ENCODE results near the gene CD70. TPM values are rescaled to one million over a fixed set of nuclear protein-coding genes. Genes with fewer than 3 reads are reported as not detected.
"Not testable (repeated sequence)": the region's sequence is repeated elsewhere in the genome, so short reads cannot be mapped to it uniquely, and the experiment has no call there.

Gene CD70
- total RNA-seq, 1 experiment from 2014 or later = 22.7 TPM

- DNase-seq (ENCODE audit: low spot score) = not testable (repeated sequence)
These were observed 6.7 kb upstream of the CD70 start for GRCh38 chr19:6597471-6598253.

- DNase-seq (ENCODE audit: low spot score) = no peak
These were observed 5.7 kb upstream of the CD70 start for GRCh38 chr19:6596621-6597020.

- no peak for DNase-seq (ENCODE audit: low spot score)
These were observed 2.9 kb upstream of the CD70 start for GRCh38 chr19:6593651-6594416.

GRCh38 chr19:6590258-6590826, 608 bp downstream of the CD70 start:
- DNase-seq (ENCODE audit: low spot score) = peak; percentile 30

GRCh38 chr19:6589711-6590257, 1.2 kb downstream of the CD70 start:
- DNase-seq (ENCODE audit: low spot score) = no peak

GRCh38 chr19:6588508-6589345, 2.2 kb downstream of the CD70 start:
- DNase-seq (ENCODE audit: low spot score) = no peak

GRCh38 chr19:6587998-6588507, 2.9 kb downstream of the CD70 start:
- no peak for DNase-seq (ENCODE audit: low spot score)

GRCh38 chr19:6587093-6587820, 3.7 kb downstream of the CD70 start:
- DNase-seq (ENCODE audit: low spot score) = no peak

- DNase-seq (ENCODE audit: low spot score) = no peak
These were observed 4.2 kb downstream of the CD70 start for GRCh38 chr19:6586726-6587092.

- DNase-seq (ENCODE audit: low spot score) = no peak
These were observed 4.9 kb downstream of the CD70 start for GRCh38 chr19:6586056-6586455.

GRCh38 chr19:6582515-6583484, 8.2 kb downstream of the CD70 start:
- DNase-seq (ENCODE audit: low spot score) = not testable (repeated sequence)

GRCh38 chr19:6580313-6580712, 10.6 kb downstream of the CD70 start:
- peak; percentile 98 for DNase-seq (ENCODE audit: low spot score)

- peak; percentile 38 for DNase-seq (ENCODE audit: low spot score)
These were observed 11.3 kb downstream of the CD70 start for GRCh38 chr19:6579450-6580178.

- no peak for DNase-seq (ENCODE audit: low spot score)
These were observed 13.3 kb downstream of the CD70 start for GRCh38 chr19:6577476-6578125.

- no peak for DNase-seq (ENCODE audit: low spot score)
These were observed 14.0 kb downstream of the CD70 start for GRCh38 chr19:6576869-6577475.

- DNase-seq (ENCODE audit: low spot score) = no peak
These were observed 17.6 kb downstream of the CD70 start for GRCh38 chr19:6573350-6573749.

- no peak for DNase-seq (ENCODE audit: low spot score)
These were observed 18.7 kb downstream of the CD70 start for GRCh38 chr19:6572217-6572616.

GRCh38 chr19:6571167-6571566, 19.8 kb downstream of the CD70 start:
- DNase-seq (ENCODE audit: low spot score) = no peak

All from A172 (cell line).